H1 (cell line): Measurements from ENCODE around the gene TCAIM. TPM values are rescaled to one million over a fixed set of nuclear protein-coding genes. Genes with fewer than 3 reads are reported as not detected.

Source experiments
- CTCF ChIA-PET: fragments of 300-600 bp; sonication (Branson Sonifier 250); formaldehyde crosslinking; loops from one replicate; lab custom pipeline; 2021; ENCODE audit not compliant: partially characterized antibody; lab: Charles Lee
- POLR2A ChIA-PET: fragments of 300-600 bp; sonication (Branson Sonifier 250); formaldehyde crosslinking; loops from one replicate; lab custom pipeline; 2021; ENCODE audit warnings: inconsistent platforms; ENCODE audit not compliant: partially characterized antibody; lab: Charles Lee
- DNase-seq, 2 experiments: peaks; one replicate each; pipeline versions ENCODE4 v3.0.0 to v3.0.0-alpha.2; 2010 to 2022; ENCODE audit warnings: low spot score in 2 of 2, low read depth in 1 of 2, mixed read lengths in 1 of 2
- FAIRE-seq: peaks from 2 replicates; lab custom pipeline; 2011; peaks lifted over from hg19 to GRCh38; lab: Jason Lieb, UNC
- H2AFZ ChIP-seq: 2 replicates; pipeline ENCODE4 v1.8.1; 2012; ENCODE audit warnings: low read length, inconsistent platforms
- H2AK5ac ChIP-seq: 2 replicates; pipeline ENCODE4 v1.6.1; 2013; ENCODE audit warnings: low read depth, low read length
- H2BK120ac ChIP-seq: replicated peaks from 2 replicates; pipeline ENCODE3; 2013; ENCODE audit warnings: low read depth, low read length, inconsistent platforms
- H2BK12ac ChIP-seq: 2 replicates; pipeline ENCODE4 v1.6.1; 2013; ENCODE audit warnings: low read depth, low read length
- H2BK15ac ChIP-seq: 2 replicates; pipeline ENCODE4 v1.6.1; 2013; ENCODE audit warnings: low read length
- H2BK20ac ChIP-seq: 2 replicates; pipeline ENCODE4 v1.6.1; 2013; ENCODE audit warnings: low read length
- H2BK5ac ChIP-seq: 2 replicates; pipeline ENCODE4 v1.6.1; 2013; ENCODE audit warnings: low read depth, low read length
- H3K14ac ChIP-seq: 2 replicates; pipeline ENCODE4 v1.6.1; 2013; ENCODE audit warnings: inconsistent platforms; ENCODE audit not compliant: insufficient read length
- H3K18ac ChIP-seq: 2 replicates; pipeline ENCODE4 v1.6.1; 2013; ENCODE audit warnings: low read length; ENCODE audit errors: extremely low read depth
- H3K23ac ChIP-seq: 2 replicates; pipeline ENCODE4 v1.6.1; 2013; ENCODE audit warnings: inconsistent platforms; ENCODE audit not compliant: insufficient read length
- H3K23me2 ChIP-seq: 2 replicates; pipeline ENCODE4 v1.6.1; 2013; ENCODE audit warnings: low read depth, low read length
- H3K27ac ChIP-seq: 2 replicates; pipeline ENCODE4 v1.6.1; 2011; ENCODE audit warnings: low read depth, low read length, inconsistent platforms
- H3K27me3 ChIP-seq, 4 experiments: replicated peaks in 1 of 4; 1 replicate in 1 of 4; 2 replicates in 3 of 4; pipeline versions ENCODE4 v1.6.1 to v1.8.1; 2011 to 2013; ENCODE audit warnings: low read length in 3 of 4, mild to moderate bottlenecking in 3 of 4, inconsistent platforms in 2 of 4, mixed read lengths in 2 of 4, moderate library complexity in 1 of 4; ENCODE audit not compliant: control insufficient read depth in 3 of 4, insufficient read depth in 3 of 4; ENCODE audit errors: extremely low read depth in 1 of 4
- H3K36me3 ChIP-seq, 4 experiments: 2 replicates each; pipeline versions ENCODE4 v1.6.1 to v1.8.1; 2011 to 2013; ENCODE audit warnings: mild to moderate bottlenecking in 4 of 4, low read length in 3 of 4, moderate library complexity in 2 of 4, control low read depth in 1 of 4, inconsistent platforms in 1 of 4; ENCODE audit not compliant: insufficient read depth in 4 of 4, control insufficient read depth in 2 of 4
- H3K4ac ChIP-seq: replicated peaks from 2 replicates; pipeline ENCODE3; 2013; ENCODE audit warnings: low read length, low read depth, mixed read lengths, inconsistent platforms; ENCODE audit not compliant: insufficient read length
- H3K4me1 ChIP-seq, 4 experiments: replicated peaks in 1 of 4; 1 replicate in 1 of 4; 2 replicates in 3 of 4; pipeline versions ENCODE4 v1.6.1 to v1.8.1; 2011 to 2013; ENCODE audit warnings: low read length in 3 of 4, inconsistent platforms in 2 of 4, mixed read lengths in 1 of 4; ENCODE audit not compliant: insufficient read depth in 4 of 4, control insufficient read depth in 3 of 4
- H3K4me2 ChIP-seq, 2 experiments: 2 replicates each; pipeline versions ENCODE4 v1.6.1 to v1.8.1; 2011 to 2013; ENCODE audit warnings: low read depth in 2 of 2, low read length in 2 of 2, control low read depth in 1 of 2, inconsistent platforms in 1 of 2, mild to moderate bottlenecking in 1 of 2; ENCODE audit not compliant: insufficient read depth in 1 of 2
- H3K4me3 ChIP-seq, 4 experiments: fragments of 200-600, 300-600 bp in 1 of 4; sonication (generic), shearing (Covaris generic), sonication (Bioruptor Twin) in 1 of 4; 2 replicates each; pipeline versions ENCODE4 v1.5.1 to v1.8.1; 2011 to 2016; ENCODE audit warnings: low read length in 4 of 4, low read depth in 3 of 4, control low read depth in 2 of 4, inconsistent platforms in 2 of 4, mild to moderate bottlenecking in 2 of 4, mixed read lengths in 1 of 4, moderate library complexity in 1 of 4; ENCODE audit not compliant: insufficient read depth in 2 of 4; ENCODE audit errors: extremely low read depth in 1 of 4
- H3K56ac ChIP-seq: replicated peaks from 2 replicates; pipeline ENCODE3; 2013; ENCODE audit warnings: low read depth, mild to moderate bottlenecking, mixed read lengths, low read length, inconsistent platforms; ENCODE audit not compliant: insufficient read length
- H3K79me1 ChIP-seq: 2 replicates; pipeline ENCODE4 v1.6.1; 2013; ENCODE audit warnings: low read depth, low read length, control low read depth
- H3K79me2 ChIP-seq, 2 experiments: 2 replicates each; pipeline versions ENCODE4 v1.6.1 to v1.8.1; 2012 to 2013; ENCODE audit warnings: low read length in 2 of 2, mild to moderate bottlenecking in 2 of 2, inconsistent platforms in 1 of 2; ENCODE audit not compliant: insufficient read depth in 2 of 2, control insufficient read depth in 1 of 2
- H3K9ac ChIP-seq, 4 experiments: replicated peaks in 1 of 4; 1 replicate in 1 of 4; 2 replicates in 3 of 4; pipeline versions ENCODE4 v1.6.1 to v1.8.1; 2011 to 2013; ENCODE audit warnings: low read depth in 3 of 4, low read length in 3 of 4, control low read depth in 2 of 4, mild to moderate bottlenecking in 2 of 4, moderate library complexity in 2 of 4, inconsistent platforms in 1 of 4; ENCODE audit errors: extremely low read depth in 1 of 4
- H3K9me3 ChIP-seq, 2 experiments: 2 replicates each; pipeline versions ENCODE4 v1.6.1 to v1.8.1; 2012 to 2013; ENCODE audit warnings: mild to moderate bottlenecking in 2 of 2, moderate library complexity in 2 of 2, control low read depth in 1 of 2, inconsistent platforms in 1 of 2, low read depth in 1 of 2, low read length in 1 of 2, mixed read lengths in 1 of 2; ENCODE audit not compliant: insufficient read depth in 2 of 2
- H4K20me1 ChIP-seq, 2 experiments: replicated peaks in 1 of 2; 2 replicates each; pipeline versions ENCODE3 to v1.8.1; 2011 to 2013; ENCODE audit warnings: inconsistent platforms in 2 of 2, low read length in 2 of 2, mild to moderate bottlenecking in 1 of 2; ENCODE audit not compliant: insufficient read depth in 2 of 2, control insufficient read depth in 1 of 2
- H4K5ac ChIP-seq: 2 replicates; pipeline ENCODE4 v1.6.1; 2013; ENCODE audit warnings: low read length, low read depth, mixed read lengths, inconsistent platforms; ENCODE audit not compliant: insufficient read length
- H4K8ac ChIP-seq: 2 replicates; pipeline ENCODE4 v1.8.0; 2013; ENCODE audit warnings: mild to moderate bottlenecking, moderate library complexity, low read length, inconsistent platforms; ENCODE audit not compliant: insufficient read depth; ENCODE audit errors: extremely low read depth
- H4K91ac ChIP-seq: replicated peaks from 2 replicates; pipeline ENCODE3; 2013; ENCODE audit warnings: low read length, mixed read lengths, inconsistent platforms; ENCODE audit not compliant: insufficient read length
- HDAC2 ChIP-seq, 2 experiments: fragments of 300-600 bp in 1 of 2; sonication (generic) in 1 of 2; IDR thresholded peaks; 2 replicates each; pipeline ENCODE4 v1.6.1; 2011 to 2012; ENCODE audit warnings: low read depth in 2 of 2, low read length in 2 of 2, mild to moderate bottlenecking in 2 of 2, moderate library complexity in 2 of 2, borderline replicate concordance in 1 of 2, inconsistent platforms in 1 of 2
- MAFK ChIP-seq: IDR thresholded peaks from 2 replicates; pipeline ENCODE4 v1.6.1; 2012; ENCODE audit warnings: low read depth, mild to moderate bottlenecking, improper control_type of control experiment, low read length
- WGBS, 2 experiments: shearing (Covaris generic) in 1 of 2; methylation state at CpG; one replicate each; pipeline versions ENCODE4 v1.1.6 to v1.1.7; 2013 to 2015; ENCODE audit warnings: low lambda C conversion rate in 2 of 2, mixed read lengths in 2 of 2, inconsistent platforms in 1 of 2, low coverage in 1 of 2, missing lambda C conversion rate in 1 of 2; ENCODE audit not compliant: insufficient replicate concordance in 2 of 2, insufficient coverage in 1 of 2, insufficient read length in 1 of 2; ENCODE audit errors: extremely low coverage in 1 of 2, missing lambda C conversion rate in 1 of 2; 5-methylcytosine and 5-hydroxymethylcytosine counted together
- polyA plus RNA-seq, 7 experiments: library from polyadenylated mRNA; depleted of rRNA in 3 of 7; stranded (reverse) in 5 of 7; unstranded in 2 of 7; fragments of >200 nt in 5 of 7; fragments of 200-250 nt in 2 of 7; gene quantifications; 1 replicate in 5 of 7; 2 replicates in 1 of 7; 4 replicates in 1 of 7; pipeline versions ENCODE4 v1.2.1 to v1.2.3, GENCODE V29; 2011 to 2013; ENCODE audit warnings: missing spikeins in 2 of 7, mixed read lengths in 2 of 7
- total RNA-seq: library from RNA; stranded (reverse); fragmentation: NEBNext Ultra II Directional; extraction: Animal tissue kit (Norgen Biotek cat#: 25700); gene quantifications from 2 replicates; pipeline ENCODE4 v1.2.1, GENCODE V29; 2021

TCAIM gene
- total and polyA plus RNA-seq, 2 of the 8 experiments (the other 6 are each of a cell fraction or from before 2014, with no cell fraction given) = 6.9 to 22.1 TPM

DNA sequence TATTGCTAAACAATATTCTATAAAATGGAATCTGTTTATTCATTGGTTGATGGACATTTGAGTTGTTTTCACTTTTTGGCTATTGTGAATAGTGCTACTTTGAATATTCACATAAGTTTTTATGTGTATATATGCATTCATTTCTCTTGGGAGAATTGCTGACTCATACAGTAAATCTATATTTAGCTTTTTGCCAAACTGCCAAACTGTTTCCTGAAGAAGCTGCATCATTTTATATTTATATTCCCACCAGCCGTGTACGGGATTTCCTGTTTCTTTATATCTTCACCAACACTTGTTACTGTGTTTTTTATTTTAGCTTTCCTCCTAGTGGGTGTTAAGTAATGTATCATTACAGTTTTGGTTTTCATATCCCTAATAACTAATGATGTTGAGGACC lies 12.5 kb upstream of the TCAIM start:
- POLR2A ChIA-PET = interaction anchor here (0.7 kb wide), 1 partner anchor 131 kb away, joined by 3 read pairs; no protein-coding TSS in a partner anchor
- no peak overlapping the region for H3K27ac ChIP-seq
- DNase-seq (no peak), FAIRE-seq (no peak)
- H3K4ac ChIP-seq = no peak overlapping the region
- H2BK5ac ChIP-seq = no peak overlapping the region
- no peak overlapping the region for H2AFZ ChIP-seq
- no peaks in the 10 kb centered on the region for H3K27me3 ChIP-seq
- no peak overlapping the region for H3K23ac ChIP-seq
- no peak overlapping the region for H2BK12ac ChIP-seq
- no peak overlapping the region for H3K4me2 ChIP-seq
- H3K4me3 ChIP-seq = no peak overlapping the region
- no peak overlapping the region for H4K91ac ChIP-seq
- no peak overlapping the region for H3K14ac ChIP-seq
- H2AK5ac ChIP-seq = no peak overlapping the region
- CTCF ChIA-PET = interaction anchor here (0.6 to 1.0 kb wide), 3 partner anchors 123 to 1641 kb away, joined by 3 to 4 read pairs (median 3); no protein-coding TSS in a partner anchor
- no peaks in the 10 kb centered on the region for H3K36me3 ChIP-seq
- no peak overlapping the region for H2BK15ac ChIP-seq
- TF ChIP-seq MAFK (peak; percentile 6; the same call in 1 of the 2 replicates), HDAC2 (IDR thresholded peaks at IDR 0.05; ENCODE audit: borderline replicate concordance in 1 of 2, low read depth in 2 of 2, low read length in 2 of 2) (no peak)
- no peaks in the 10 kb centered on the region for H3K9me3 ChIP-seq
- no peaks in the 10 kb centered on the region for H3K79me2 ChIP-seq
- H3K56ac ChIP-seq = no peak overlapping the region
- H3K18ac ChIP-seq = no peak overlapping the region
- H2BK120ac ChIP-seq = no peak overlapping the region
- H3K4me1 ChIP-seq = no peaks in the 10 kb centered on the region
- 95% methylated on average over 2 of the region's 2 CpGs; no CpG with 5 or more reads in 1 of the 2 experiments for WGBS, 2 experiments
- no peaks in the 10 kb centered on the region for H3K23me2 ChIP-seq
- H3K79me1 ChIP-seq = no peaks in the 10 kb centered on the region
- no peak overlapping the region for H4K5ac ChIP-seq
- H2BK20ac ChIP-seq = no peak overlapping the region
- H4K20me1 ChIP-seq = no peaks in the 10 kb centered on the region
- H4K8ac ChIP-seq = no peak overlapping the region
- no peak overlapping the region for H3K9ac ChIP-seq
